H1 (cell line): ENCODE results near the gene MIOX. TPM values are rescaled to one million over a fixed set of nuclear protein-coding genes. Genes with fewer than 3 reads are reported as not detected.

Source experiments
- ASH2L ChIP-seq: fragments of 200-600, 300-600 bp; sonication (generic); IDR thresholded peaks from one replicate; pipeline ENCODE4 v1.7.1; 2017; ENCODE audit warnings: low read length
- BACH1 ChIP-seq: IDR thresholded peaks from 2 replicates; pipeline ENCODE4 v1.6.1; 2012; ENCODE audit warnings: low read length, improper control_type of control experiment
- BRCA1 ChIP-seq: IDR thresholded peaks from 2 replicates; pipeline ENCODE4 v1.6.1; 2012; ENCODE audit warnings: low read depth, low read length, improper control_type of control experiment
- CHD1 ChIP-seq: IDR thresholded peaks from 2 replicates; pipeline ENCODE4 v1.6.1; 2012; ENCODE audit warnings: low read depth, low read length, improper control_type of control experiment
- EP300 ChIP-seq, 2 experiments: IDR thresholded peaks; 1 replicate in 1 of 2; 2 replicates in 1 of 2; pipeline ENCODE4 v1.6.1; 2011 to 2012; ENCODE audit warnings: low read depth in 2 of 2, low read length in 2 of 2, mild to moderate bottlenecking in 2 of 2, borderline replicate concordance in 1 of 2, inconsistent platforms in 1 of 2, moderate library complexity in 1 of 2
- HDAC6 ChIP-seq: IDR thresholded peaks from one replicate; pipeline ENCODE4 v1.7.1; 2012; ENCODE audit warnings: low read depth, mild to moderate bottlenecking, inconsistent platforms, low read length, moderate library complexity
- JUND ChIP-seq: IDR thresholded peaks from 2 replicates; pipeline ENCODE4 v1.6.1; 2011; ENCODE audit warnings: mild to moderate bottlenecking, improper control_type of control experiment, low read length
- KDM1A ChIP-seq: fragments of 200-600, 300-600 bp; sonication (generic); IDR thresholded peaks from 2 replicates; pipeline ENCODE4 v1.7.1; 2016; ENCODE audit warnings: mild to moderate bottlenecking, low read length, borderline replicate concordance
- NRF1 ChIP-seq: IDR thresholded peaks from 2 replicates; pipeline ENCODE4 v1.6.1; 2011; ENCODE audit warnings: mild to moderate bottlenecking, low read depth, low read length, improper control_type of control experiment
- POU5F1 ChIP-seq: IDR thresholded peaks from 2 replicates; pipeline ENCODE4 v1.6.1; 2011; ENCODE audit warnings: low read depth, mild to moderate bottlenecking, low read length, moderate library complexity
- SAP30 ChIP-seq: fragments of 300-600 bp; sonication (generic); IDR thresholded peaks from 2 replicates; pipeline ENCODE4 v1.7.1; 2012; ENCODE audit warnings: low read length, moderate library complexity, mild to moderate bottlenecking, inconsistent platforms; ENCODE audit not compliant: insufficient read depth, insufficient replicate concordance
- SIRT6 ChIP-seq: IDR thresholded peaks from one replicate; pipeline ENCODE4 v1.7.1; 2012; ENCODE audit warnings: low read length, inconsistent platforms
- SP1 ChIP-seq: IDR thresholded peaks from 2 replicates; pipeline ENCODE4 v1.6.1; 2011; ENCODE audit warnings: low read depth, low read length
- polyA plus RNA-seq, 7 experiments: library from polyadenylated mRNA; depleted of rRNA in 3 of 7; stranded (reverse) in 5 of 7; unstranded in 2 of 7; fragments of >200 nt in 5 of 7; fragments of 200-250 nt in 2 of 7; gene quantifications; 1 replicate in 5 of 7; 2 replicates in 1 of 7; 4 replicates in 1 of 7; pipeline versions ENCODE4 v1.2.1 to v1.2.3, GENCODE V29; 2011 to 2013; ENCODE audit warnings: missing spikeins in 2 of 7, mixed read lengths in 2 of 7
- total RNA-seq: library from RNA; stranded (reverse); fragmentation: NEBNext Ultra II Directional; extraction: Animal tissue kit (Norgen Biotek cat#: 25700); gene quantifications from 2 replicates; pipeline ENCODE4 v1.2.1, GENCODE V29; 2021
- TF ChIP-seq, protein P1 (sequence below): IDR thresholded peaks from 2 replicates; pipeline ENCODE4 v1.6.1; 2012; ENCODE audit warnings: inconsistent platforms

Gene MIOX
- total and polyA plus RNA-seq, 2 of the 8 experiments (the other 6 are each of a cell fraction or from before 2014, with no cell fraction given), result 0.30 to 0.32 TPM

DNA sequence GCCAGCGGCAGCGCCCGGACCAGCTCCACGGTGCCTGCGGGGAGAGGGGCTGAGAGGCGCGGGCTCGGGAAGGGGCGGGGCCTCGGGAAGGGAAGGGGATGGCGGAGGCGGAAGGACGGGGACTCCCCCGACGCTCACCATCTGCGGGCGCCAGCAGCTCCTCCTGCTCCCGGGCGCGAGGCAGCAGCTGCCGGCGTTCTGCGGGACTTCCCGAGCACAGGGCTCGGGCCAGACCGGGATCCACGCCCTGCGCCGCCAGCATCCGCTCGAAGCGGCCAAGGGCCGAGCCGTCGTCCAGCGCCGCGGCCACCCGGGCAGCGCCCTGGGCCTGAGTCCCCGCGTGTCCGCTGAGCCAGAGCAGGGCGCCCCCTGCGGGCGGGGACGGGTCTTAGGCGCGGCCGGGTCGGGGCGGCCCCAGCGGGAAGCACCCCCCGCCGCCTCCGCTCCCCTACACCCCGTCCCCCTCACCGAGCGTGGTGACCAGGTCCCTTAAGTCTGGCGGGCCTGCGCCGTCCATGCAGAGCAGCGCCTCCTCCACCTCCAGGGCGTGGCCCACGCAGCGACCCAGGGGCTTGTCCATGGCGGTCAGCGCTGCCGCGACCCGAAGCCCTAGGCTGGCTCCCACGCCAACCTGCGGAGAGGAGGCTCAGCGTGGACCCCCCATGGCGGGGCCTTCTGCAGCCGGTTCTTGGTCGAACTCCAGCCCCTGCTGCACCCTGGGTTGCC lies 39.6 kb downstream of the MIOX start (continued):
- no peak for TF ChIP-seq NRF1
- TF ChIP-seq POU5F1, result no peak
- TF ChIP-seq, protein P1, sequence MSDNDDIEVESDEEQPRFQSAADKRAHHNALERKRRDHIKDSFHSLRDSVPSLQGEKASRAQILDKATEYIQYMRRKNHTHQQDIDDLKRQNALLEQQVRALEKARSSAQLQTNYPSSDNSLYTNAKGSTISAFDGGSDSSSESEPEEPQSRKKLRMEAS, result no peak; the same call in 1 of the 2 replicates
- no peak for TF ChIP-seq SP1
- peak; percentile 67; the same call in 1 of the 2 replicates for TF ChIP-seq BACH1
- TF ChIP-seq CHD1, result no peak
- TF ChIP-seq JUND, result no peak
- TF ChIP-seq SIRT6, result no peak
- no peak for TF ChIP-seq BRCA1
- no peak for TF ChIP-seq SAP30
- TF ChIP-seq EP300 (IDR thresholded peaks at IDR 0.05; ENCODE audit: borderline replicate concordance in 1 of 2, low read depth in 2 of 2, low read length in 2 of 2), result no peak
- TF ChIP-seq KDM1A, result no peak
- TF ChIP-seq HDAC6, result no peak
- TF ChIP-seq ASH2L, result peak; percentile 7
